GM10266 (cell line): ENCODE data around the gene KRTAP4-5.
"Not testable (repeated sequence)": the region's sequence is repeated elsewhere in the genome, so short reads cannot be mapped to it uniquely, and the experiment has no call there.

Source experiments
- DNase-seq: peaks from one replicate; pipeline ENCODE4 v3.0.0; 2012; ENCODE audit errors: extremely low spot score
- CTCF ChIP-seq: IDR thresholded peaks from 2 replicates; pipeline ENCODE4 v1.5.1; 2012; ENCODE audit warnings: mild to moderate bottlenecking, low read depth; ENCODE audit not compliant: control insufficient read depth, insufficient read depth; ENCODE audit errors: missing control alignments

Gene KRTAP4-5

DNA sequence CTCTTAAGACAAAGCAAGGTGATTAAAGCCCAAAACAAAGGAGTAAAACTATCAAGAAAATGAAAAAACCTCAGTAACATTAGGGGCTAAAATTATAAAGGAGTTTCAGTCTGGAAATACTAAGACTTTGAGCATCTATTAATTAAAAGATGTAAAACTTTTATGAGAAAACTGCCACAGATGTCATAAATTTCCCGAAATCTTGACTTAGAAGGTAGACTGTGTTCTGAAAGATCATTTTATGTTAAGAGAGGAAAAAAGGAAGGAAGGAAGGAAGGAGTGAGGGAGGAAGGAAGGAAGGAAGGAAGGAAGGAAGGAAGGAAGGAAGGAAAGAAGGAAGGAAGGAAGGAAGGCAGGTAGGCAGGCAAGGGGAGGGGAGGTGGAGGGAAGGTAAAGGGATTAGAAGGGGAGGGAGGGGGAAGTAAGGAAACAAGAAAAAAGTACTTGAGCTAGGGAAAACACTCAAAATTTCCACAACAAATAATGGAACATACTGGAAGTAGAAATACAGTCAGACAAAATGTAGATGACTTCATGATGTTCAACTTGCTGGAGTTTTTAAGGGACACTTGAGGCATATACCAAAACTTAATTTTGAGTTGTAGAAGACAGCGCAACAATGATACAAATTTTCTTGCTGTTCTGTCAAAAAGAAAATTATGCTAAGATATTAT lies 2.0 kb downstream of the KRTAP4-5 start:
- TF ChIP-seq CTCF: no peak
- no peak for DNase-seq

GRCh38 chr17:41145261-41145660 lies 4.4 kb downstream of the KRTAP4-5 start:
- DNase-seq: no peak
- no peak for TF ChIP-seq CTCF

GRCh38 chr17:41144846-41145245 lies 4.8 kb downstream of the KRTAP4-5 start:
- no peak for TF ChIP-seq CTCF
- DNase-seq: no peak

GRCh38 chr17:41141361-41141760 lies 8.3 kb downstream of the KRTAP4-5 start:
- TF ChIP-seq CTCF: no peak
- DNase-seq: no peak

DNA sequence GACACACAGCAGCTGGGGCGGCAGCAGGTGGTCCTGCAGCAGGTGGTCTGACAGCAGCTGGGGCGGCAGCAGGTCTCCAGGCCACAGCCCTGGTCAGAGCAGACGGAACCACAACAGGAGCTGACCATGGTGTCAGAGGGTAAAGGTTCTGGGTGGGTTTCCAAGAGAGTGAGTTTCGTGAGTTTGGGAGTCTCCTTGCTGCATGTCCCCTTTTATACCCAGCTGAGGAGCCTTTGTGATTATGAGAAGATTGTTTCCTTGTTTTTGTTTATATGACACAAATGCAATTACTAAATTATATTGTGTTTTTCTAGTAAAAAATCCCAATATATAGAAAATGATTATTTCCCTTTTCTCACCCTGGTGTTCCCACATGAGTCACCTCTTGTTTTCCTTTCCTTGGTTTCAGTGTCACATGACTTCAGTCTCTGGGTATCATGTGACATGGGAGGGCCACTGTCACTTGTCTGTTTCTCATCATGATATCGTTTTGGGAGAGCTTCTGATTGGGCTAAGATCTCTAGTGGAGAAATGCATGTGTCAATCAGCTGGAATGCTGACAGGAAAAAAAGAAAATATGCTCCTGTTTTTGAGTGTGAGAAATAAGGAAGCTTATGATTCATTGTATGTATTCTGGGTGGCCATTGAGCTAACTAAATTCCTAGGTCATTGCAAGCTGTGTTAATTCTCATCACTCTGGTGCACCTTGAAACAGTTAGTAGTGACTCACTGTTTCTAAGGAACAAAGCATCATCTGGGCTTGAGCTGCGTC lies 9.1 kb downstream of the KRTAP4-5 start, which contains the start of gene KRTAP4-6:
TSS of gene KRTAP4-6 (minus strand) at position 185 of the 772 bp plus-strand sequence. CDS start at position 128, 57 bp downstream.
- TF ChIP-seq CTCF: no peak
- no peak for DNase-seq

GRCh38 chr17:41139865-41140264 lies 9.8 kb downstream of the KRTAP4-5 start:
- DNase-seq: not testable (repeated sequence)

- TF ChIP-seq CTCF: no peak
- DNase-seq: no peak
Measured at GRCh38 chr17:41133880-41134735, 15.5 kb downstream of the KRTAP4-5 start.
